Measurements from ENCODE around the gene PIGU.

Gene PIGU

GRCh38 chr20:34574426-34574825 lies 102.5 kb downstream of the PIGU start:
- Histone ChIP-seq H3K4me1 (ENCODE audit: control insufficient read depth in 1 of 2, insufficient read depth in 2 of 2, low read length in 2 of 2) (peaks cover 2 to 7% of the 10 kb centered on the region in 2 donors), H3K27me3 (ENCODE audit: control insufficient read depth in 1 of 2, insufficient read depth in 2 of 2, low read length in 2 of 2) (no peaks in the 10 kb centered on the region), H3K36me3 (ENCODE audit: control insufficient read depth in 1 of 2, insufficient read depth in 2 of 2, low read length in 2 of 2) (peaks cover 4 to 19% of the 10 kb centered on the region in 2 donors), H3K4me3 (ENCODE audit: low read depth in 1 of 2, low read length in 2 of 2) (no peak overlapping the region), H3K9ac (ENCODE audit: low read depth in 1 of 2, low read length in 2 of 2) (no peak overlapping the region), H3K27ac (ENCODE audit: low read depth, low read length) (no peak overlapping the region), H3K9me3 (ENCODE audit: control insufficient read depth in 1 of 2, low read length in 2 of 2) (no peaks in the 10 kb centered on the region)

DNA sequence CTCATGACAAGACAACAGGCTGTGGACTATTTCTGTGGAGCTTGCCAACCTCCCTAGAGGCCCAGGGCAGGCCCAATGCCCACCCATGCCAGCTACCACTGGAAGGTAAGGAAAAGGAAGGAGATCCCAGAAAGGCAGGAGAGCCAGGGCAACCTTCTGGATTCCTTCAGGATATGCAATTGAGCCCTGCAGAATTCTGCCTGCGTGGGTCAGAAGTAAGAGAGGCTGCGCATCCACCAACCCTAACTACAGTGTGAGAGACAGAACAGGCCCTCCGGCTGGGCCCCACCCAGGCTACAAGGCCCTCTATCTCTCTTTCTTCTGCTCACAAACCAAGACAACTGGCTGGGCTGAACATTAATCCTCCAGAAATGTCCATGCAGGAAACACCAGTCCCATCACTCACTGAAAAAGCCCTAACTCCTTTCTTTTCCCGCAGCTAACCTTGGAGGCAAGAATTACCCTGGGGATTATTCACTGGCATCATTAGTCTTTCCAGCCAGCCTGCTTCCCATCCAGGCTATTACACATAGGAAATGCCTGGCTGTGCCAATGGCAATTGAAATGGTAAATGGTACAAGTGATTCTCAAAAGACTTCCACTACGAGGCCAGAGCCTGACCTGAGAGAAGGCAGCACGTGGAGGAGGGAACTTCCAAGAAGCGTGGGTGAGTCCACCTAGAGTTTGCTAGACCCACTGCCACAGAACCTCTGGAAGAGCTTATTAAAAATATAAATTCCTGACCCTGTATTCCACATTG lies 103.2 kb downstream of the PIGU start:
- peaks cover 4 to 19% of the 10 kb centered on the region in 2 donors for H3K36me3 ChIP-seq (ENCODE audit: control insufficient read depth in 1 of 2, insufficient read depth in 2 of 2, low read length in 2 of 2)
- H3K9me3 ChIP-seq (ENCODE audit: control insufficient read depth in 1 of 2, low read length in 2 of 2): no peaks in the 10 kb centered on the region
- no peak overlapping the region for H3K4me3 ChIP-seq (ENCODE audit: low read depth in 1 of 2, low read length in 2 of 2)
- H3K4me1 ChIP-seq (ENCODE audit: control insufficient read depth in 1 of 2, insufficient read depth in 2 of 2, low read length in 2 of 2): peaks cover 0 to 2% of the 10 kb centered on the region in 2 donors
- no peak overlapping the region for H3K27ac ChIP-seq (ENCODE audit: low read depth, low read length)
- no peak overlapping the region for H3K9ac ChIP-seq (ENCODE audit: low read depth in 1 of 2, low read length in 2 of 2)
- no peaks in the 10 kb centered on the region for H3K27me3 ChIP-seq (ENCODE audit: control insufficient read depth in 1 of 2, insufficient read depth in 2 of 2, low read length in 2 of 2)

DNA sequence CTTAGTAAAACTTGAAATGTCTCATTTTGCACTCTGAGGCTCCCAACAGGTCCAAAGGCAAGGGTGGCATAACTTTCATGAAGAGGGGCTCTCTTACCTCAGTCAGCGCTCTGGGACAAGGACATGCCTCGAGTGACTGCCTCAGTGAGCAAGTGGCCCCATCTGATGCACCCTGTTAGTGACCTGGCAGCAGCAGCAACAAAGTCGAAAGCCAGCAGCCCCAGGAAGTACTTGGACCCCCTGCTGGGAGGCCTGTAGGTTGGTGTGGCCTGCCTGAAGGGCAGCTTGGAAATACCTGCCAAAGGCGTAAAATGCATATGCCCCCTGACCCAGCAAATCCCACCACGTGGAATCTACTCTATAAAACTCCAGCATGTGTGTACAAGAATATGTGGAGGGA lies 105.1 kb downstream of the PIGU start:
- H3K9ac ChIP-seq (ENCODE audit: low read depth in 1 of 2, low read length in 2 of 2): no peak overlapping the region
- H3K9me3 ChIP-seq (ENCODE audit: control insufficient read depth in 1 of 2, low read length in 2 of 2): no peaks in the 10 kb centered on the region
- H3K4me3 ChIP-seq (ENCODE audit: low read depth in 1 of 2, low read length in 2 of 2): no peak overlapping the region
- H3K27ac ChIP-seq (ENCODE audit: low read depth, low read length): no peak overlapping the region
- no peaks in the 10 kb centered on the region for H3K4me1 ChIP-seq (ENCODE audit: control insufficient read depth in 1 of 2, insufficient read depth in 2 of 2, low read length in 2 of 2)
- H3K27me3 ChIP-seq (ENCODE audit: control insufficient read depth in 1 of 2, insufficient read depth in 2 of 2, low read length in 2 of 2): no peaks in the 10 kb centered on the region
- peaks cover 4 to 24% of the 10 kb centered on the region in 2 donors for H3K36me3 ChIP-seq (ENCODE audit: control insufficient read depth in 1 of 2, insufficient read depth in 2 of 2, low read length in 2 of 2)

DNA sequence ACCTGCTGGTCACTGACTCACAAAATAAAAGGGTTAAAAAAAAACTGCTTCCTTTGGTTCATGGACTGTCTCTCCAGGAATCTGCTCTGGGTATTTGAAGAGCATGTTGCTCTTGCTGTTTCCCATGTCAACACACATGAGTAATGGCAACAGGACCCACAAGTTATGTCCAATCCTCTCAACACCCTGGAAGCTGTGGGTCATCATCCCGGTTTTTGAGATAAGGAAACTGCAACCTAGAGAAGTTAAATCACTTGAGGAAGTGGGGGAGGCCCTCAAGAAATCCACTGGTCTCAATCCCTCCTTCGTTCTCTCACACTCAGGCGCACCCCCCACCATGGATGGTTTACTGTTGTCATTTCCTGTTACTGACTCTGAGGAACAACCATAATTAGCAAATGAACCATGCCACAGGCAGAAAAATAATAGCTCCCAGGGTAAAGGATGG lies 106.0 kb downstream of the PIGU start:
- Histone ChIP-seq H3K27me3 (ENCODE audit: control insufficient read depth in 1 of 2, insufficient read depth in 2 of 2, low read length in 2 of 2) (no peaks in the 10 kb centered on the region), H3K27ac (ENCODE audit: low read depth, low read length) (no peak overlapping the region), H3K9me3 (ENCODE audit: control insufficient read depth in 1 of 2, low read length in 2 of 2) (no peaks in the 10 kb centered on the region), H3K36me3 (ENCODE audit: control insufficient read depth in 1 of 2, insufficient read depth in 2 of 2, low read length in 2 of 2) (peaks cover 4 to 30% of the 10 kb centered on the region in 2 donors), H3K9ac (ENCODE audit: low read depth in 1 of 2, low read length in 2 of 2) (no peak overlapping the region), H3K4me3 (ENCODE audit: low read depth in 1 of 2, low read length in 2 of 2) (no peak overlapping the region), H3K4me1 (ENCODE audit: control insufficient read depth in 1 of 2, insufficient read depth in 2 of 2, low read length in 2 of 2) (no peaks in the 10 kb centered on the region)

- Histone ChIP-seq H3K9ac (ENCODE audit: low read depth in 1 of 2, low read length in 2 of 2) (no peak overlapping the region), H3K27ac (ENCODE audit: low read depth, low read length) (no peak overlapping the region), H3K9me3 (ENCODE audit: control insufficient read depth in 1 of 2, low read length in 2 of 2) (no peaks in the 10 kb centered on the region), H3K36me3 (ENCODE audit: control insufficient read depth in 1 of 2, insufficient read depth in 2 of 2, low read length in 2 of 2) (peaks cover 4 to 26% of the 10 kb centered on the region in 2 donors), H3K4me3 (ENCODE audit: low read depth in 1 of 2, low read length in 2 of 2) (no peak overlapping the region), H3K4me1 (ENCODE audit: control insufficient read depth in 1 of 2, insufficient read depth in 2 of 2, low read length in 2 of 2) (no peaks in the 10 kb centered on the region), H3K27me3 (ENCODE audit: control insufficient read depth in 1 of 2, insufficient read depth in 2 of 2, low read length in 2 of 2) (no peaks in the 10 kb centered on the region)
These were observed 107.3 kb downstream of the PIGU start for GRCh38 chr20:34569598-34569997.

- Histone ChIP-seq H3K27ac (ENCODE audit: low read depth, low read length) (no peak overlapping the region), H3K27me3 (ENCODE audit: control insufficient read depth in 1 of 2, insufficient read depth in 2 of 2, low read length in 2 of 2) (no peaks in the 10 kb centered on the region), H3K9ac (ENCODE audit: low read depth in 1 of 2, low read length in 2 of 2) (no peak overlapping the region), H3K4me3 (ENCODE audit: low read depth in 1 of 2, low read length in 2 of 2) (no peak overlapping the region), H3K9me3 (ENCODE audit: control insufficient read depth in 1 of 2, low read length in 2 of 2) (no peaks in the 10 kb centered on the region), H3K36me3 (ENCODE audit: control insufficient read depth in 1 of 2, insufficient read depth in 2 of 2, low read length in 2 of 2) (peaks cover 4 to 16% of the 10 kb centered on the region in 2 donors), H3K4me1 (ENCODE audit: control insufficient read depth in 1 of 2, insufficient read depth in 2 of 2, low read length in 2 of 2) (no peaks in the 10 kb centered on the region)
These were observed 108.7 kb downstream of the PIGU start for GRCh38 chr20:34567892-34568865.

- no peak overlapping the region for H3K27ac ChIP-seq (ENCODE audit: low read depth, low read length)
These were observed 109.7 kb downstream of the PIGU start for GRCh38 chr20:34566978-34567891.

DNA sequence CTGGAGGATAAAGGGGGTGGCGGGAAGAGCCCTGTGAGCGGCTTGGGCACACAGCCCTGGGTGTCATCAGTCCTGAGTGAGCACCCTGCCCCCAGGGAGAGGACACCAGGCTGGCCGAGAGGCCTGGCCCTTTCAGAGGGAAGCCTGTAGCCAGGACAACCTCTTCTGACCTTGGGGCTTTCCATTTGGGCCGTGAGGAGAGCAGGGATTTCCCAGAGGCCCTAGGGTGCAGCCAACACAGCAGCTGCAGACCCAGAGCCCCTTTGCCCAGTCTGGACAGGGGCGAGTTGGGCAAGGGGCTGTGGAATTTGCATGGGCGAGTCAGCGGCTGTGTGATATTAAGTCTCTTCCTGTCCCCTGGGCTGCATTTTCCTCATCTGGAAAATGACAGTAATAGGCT lies 112.1 kb downstream of the PIGU start:
- H3K36me3 ChIP-seq (ENCODE audit: control insufficient read depth in 1 of 2, insufficient read depth in 2 of 2, low read length in 2 of 2): peaks cover 0 to 20% of the 10 kb centered on the region in 2 donors
- H3K27ac ChIP-seq (ENCODE audit: low read depth, low read length): no peak overlapping the region
- H3K4me3 ChIP-seq (ENCODE audit: low read depth in 1 of 2, low read length in 2 of 2): no peak overlapping the region
- H3K9me3 ChIP-seq (ENCODE audit: control insufficient read depth in 1 of 2, low read length in 2 of 2): no peaks in the 10 kb centered on the region
- no peak overlapping the region for H3K9ac ChIP-seq (ENCODE audit: low read depth in 1 of 2, low read length in 2 of 2)
- H3K4me1 ChIP-seq (ENCODE audit: control insufficient read depth in 1 of 2, insufficient read depth in 2 of 2, low read length in 2 of 2): no peaks in the 10 kb centered on the region
- no peaks in the 10 kb centered on the region for H3K27me3 ChIP-seq (ENCODE audit: control insufficient read depth in 1 of 2, insufficient read depth in 2 of 2, low read length in 2 of 2)

More at GRCh38 chr20:34566978-34567891, 109.7 kb downstream of the PIGU start:
- no peaks in the 10 kb centered on the region for H3K4me1 ChIP-seq (ENCODE audit: control insufficient read depth in 1 of 2, insufficient read depth in 2 of 2, low read length in 2 of 2)
- no peak overlapping the region for H3K4me3 ChIP-seq (ENCODE audit: low read depth in 1 of 2, low read length in 2 of 2)
- no peaks in the 10 kb centered on the region for H3K27me3 ChIP-seq (ENCODE audit: control insufficient read depth in 1 of 2, insufficient read depth in 2 of 2, low read length in 2 of 2)
- H3K9ac ChIP-seq (ENCODE audit: low read depth in 1 of 2, low read length in 2 of 2): no peak overlapping the region
- H3K9me3 ChIP-seq (ENCODE audit: control insufficient read depth in 1 of 2, low read length in 2 of 2): no peaks in the 10 kb centered on the region
- H3K36me3 ChIP-seq (ENCODE audit: control insufficient read depth in 1 of 2, insufficient read depth in 2 of 2, low read length in 2 of 2): peaks cover 4 to 17% of the 10 kb centered on the region in 2 donors

- H3K4me1 ChIP-seq (ENCODE audit: control insufficient read depth in 1 of 2, insufficient read depth in 2 of 2, low read length in 2 of 2): peaks cover 0 to 3% of the 10 kb centered on the region in 2 donors
- no peak overlapping the region for H3K9ac ChIP-seq (ENCODE audit: low read depth in 1 of 2, low read length in 2 of 2)
- H3K36me3 ChIP-seq (ENCODE audit: control insufficient read depth in 1 of 2, insufficient read depth in 2 of 2, low read length in 2 of 2): peaks cover 0 to 20% of the 10 kb centered on the region in 2 donors
- H3K4me3 ChIP-seq (ENCODE audit: low read depth in 1 of 2, low read length in 2 of 2): no peak overlapping the region
- no peaks in the 10 kb centered on the region for H3K27me3 ChIP-seq (ENCODE audit: control insufficient read depth in 1 of 2, insufficient read depth in 2 of 2, low read length in 2 of 2)
- no peaks in the 10 kb centered on the region for H3K9me3 ChIP-seq (ENCODE audit: control insufficient read depth in 1 of 2, low read length in 2 of 2)
- no peak overlapping the region for H3K27ac ChIP-seq (ENCODE audit: low read depth, low read length)
These were observed 114.3 kb downstream of the PIGU start for GRCh38 chr20:34562641-34563040.
